PC-3 (cell line): Measurements from ENCODE around the gene TSPO.

Experiments
- CTCF ChIP-seq: fragments of 300-600 bp; sonication (generic); conservative IDR thresholded peaks from 2 replicates; pipeline ENCODE4 v1.5.1; 2017; ENCODE audit warnings: antibody characterized with exemption, low read depth, mild to moderate bottlenecking, low read length
- EZH2 ChIP-seq: fragments of 300-600 bp; sonication (generic); IDR thresholded peaks from one replicate; pipeline ENCODE4 v1.6.1; 2017; ENCODE audit warnings: antibody characterized with exemption, mild to moderate bottlenecking, low read length; ENCODE audit not compliant: unreplicated experiment

GRCh38 chr22:43180670-43181069 lies 29.3 kb downstream of the TSPO start:
- TF ChIP-seq CTCF, result no peak
- no peak for TF ChIP-seq EZH2
